Measurements from ENCODE around the gene SLC6A20. TPM values are rescaled to one million over a fixed set of nuclear protein-coding genes. Genes with fewer than 3 reads are reported as not detected.

Gene SLC6A20
- total RNA-seq, 1 experiment from 2014 or later, result 0.09 TPM

- no peak overlapping the region for H4K91ac ChIP-seq (ENCODE audit: insufficient read length, low read depth, low read length)
- H2BK20ac ChIP-seq (ENCODE audit: low read depth, low read length, poor library complexity, severe bottlenecking), result no peak overlapping the region
- Mint-ChIP-seq H3K36me3 (ENCODE audit: insufficient read depth in 1 of 3, low read depth in 3 of 3) (peaks cover 40 to 79% (median 76%) of the 10 kb centered on the region in 3 experiments), H3K9me3 (no peaks in the 10 kb centered on the region), H3K4me3 (no peak overlapping the region), H3K27ac (peak overlapping the region in 2 of 3 experiments; percentile 39 to 89; a peak in 5 of 7 replicates), H3K4me1 (peaks cover 49 to 54% of the 10 kb centered on the region in 2 experiments), H3K27me3 (ENCODE audit: low read depth) (no peaks in the 10 kb centered on the region)
- H3K18ac ChIP-seq (ENCODE audit: insufficient read length, low read depth, low read length), result no peak overlapping the region
- no peaks in the 10 kb centered on the region for H4K20me1 ChIP-seq (ENCODE audit: control insufficient read depth, insufficient read depth, insufficient read length)
- H3K14ac ChIP-seq (ENCODE audit: insufficient read depth, low read length), result no peak overlapping the region
- TF ChIP-seq, protein P1, sequence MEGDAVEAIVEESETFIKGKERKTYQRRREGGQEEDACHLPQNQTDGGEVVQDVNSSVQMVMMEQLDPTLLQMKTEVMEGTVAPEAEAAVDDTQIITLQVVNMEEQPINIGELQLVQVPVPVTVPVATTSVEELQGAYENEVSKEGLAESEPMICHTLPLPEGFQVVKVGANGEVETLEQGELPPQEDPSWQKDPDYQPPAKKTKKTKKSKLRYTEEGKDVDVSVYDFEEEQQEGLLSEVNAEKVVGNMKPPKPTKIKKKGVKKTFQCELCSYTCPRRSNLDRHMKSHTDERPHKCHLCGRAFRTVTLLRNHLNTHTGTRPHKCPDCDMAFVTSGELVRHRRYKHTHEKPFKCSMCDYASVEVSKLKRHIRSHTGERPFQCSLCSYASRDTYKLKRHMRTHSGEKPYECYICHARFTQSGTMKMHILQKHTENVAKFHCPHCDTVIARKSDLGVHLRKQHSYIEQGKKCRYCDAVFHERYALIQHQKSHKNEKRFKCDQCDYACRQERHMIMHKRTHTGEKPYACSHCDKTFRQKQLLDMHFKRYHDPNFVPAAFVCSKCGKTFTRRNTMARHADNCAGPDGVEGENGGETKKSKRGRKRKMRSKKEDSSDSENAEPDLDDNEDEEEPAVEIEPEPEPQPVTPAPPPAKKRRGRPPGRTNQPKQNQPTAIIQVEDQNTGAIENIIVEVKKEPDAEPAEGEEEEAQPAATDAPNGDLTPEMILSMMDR (conservative IDR thresholded peaks at IDR 0.05), result no peak
- no peak overlapping the region for H3T11ph ChIP-seq (ENCODE audit: low read length)
- no peak overlapping the region for H3K23ac ChIP-seq (ENCODE audit: insufficient read length, low read depth, low read length)
- no peaks in the 10 kb centered on the region for H3K23me2 ChIP-seq (ENCODE audit: insufficient read length, low read depth, low read length, poor library complexity, severe bottlenecking)
- no peaks in the 10 kb centered on the region for H3K27me3 ChIP-seq (ENCODE audit: insufficient read depth, low read length)
- H4K8ac ChIP-seq (replicated peaks; ENCODE audit: insufficient read length, low read depth, low read length), result no peak overlapping the region
- no peak overlapping the region for H2AFZ ChIP-seq (ENCODE audit: low read length)
- no peak overlapping the region for H2AK5ac ChIP-seq (ENCODE audit: insufficient read length, low read length)
- H3K9ac ChIP-seq (ENCODE audit: extremely low read depth, insufficient read length, low read length), result no peak overlapping the region
- H3K56ac ChIP-seq (ENCODE audit: insufficient read length, low read depth, low read length), result no peak overlapping the region
- no peak overlapping the region for H2BK120ac ChIP-seq (ENCODE audit: low read depth, low read length, poor library complexity, severe bottlenecking)
- no peak overlapping the region for H2BK15ac ChIP-seq (ENCODE audit: low read depth, low read length)
- no peak for DNase-seq
- no peak overlapping the region for H2BK12ac ChIP-seq (ENCODE audit: insufficient read length, low read depth, low read length)
- no peaks in the 10 kb centered on the region for H3K9me3 ChIP-seq (ENCODE audit: control insufficient read depth, low read depth, low read length)
- H3K27ac ChIP-seq (ENCODE audit: insufficient read length, low read depth, low read length), result no peak overlapping the region
- no peaks in the 10 kb centered on the region for H3K79me1 ChIP-seq (ENCODE audit: insufficient read depth, low read depth, low read length, poor library complexity, severe bottlenecking)
- no peak overlapping the region for H3K4ac ChIP-seq (ENCODE audit: low read depth, low read length)
- peaks cover 4% of the 10 kb centered on the region; the same call in 1 of the 2 replicates for H3K4me1 ChIP-seq (ENCODE audit: insufficient read depth, low read length)
- no peak overlapping the region for H4K5ac ChIP-seq (ENCODE audit: insufficient read length, low read depth, low read length)
- no peak overlapping the region for H3K4me2 ChIP-seq (ENCODE audit: insufficient read depth, insufficient read length, low read length)
- no peaks in the 10 kb centered on the region for H3K79me2 ChIP-seq (ENCODE audit: insufficient read depth, low read length)
- H2BK5ac ChIP-seq (ENCODE audit: insufficient read length, low read length), result no peak overlapping the region
Measured at GRCh38 chr3:45736707-45737106, 59.6 kb downstream of the SLC6A20 start.
